Measurements from ENCODE around the gene AKAP12. TPM values are rescaled to one million over a fixed set of nuclear protein-coding genes. Genes with fewer than 3 reads are reported as not detected.

AKAP12 gene
- total RNA-seq, 1 donor from 2014 or later, result 5.0 TPM

DNA sequence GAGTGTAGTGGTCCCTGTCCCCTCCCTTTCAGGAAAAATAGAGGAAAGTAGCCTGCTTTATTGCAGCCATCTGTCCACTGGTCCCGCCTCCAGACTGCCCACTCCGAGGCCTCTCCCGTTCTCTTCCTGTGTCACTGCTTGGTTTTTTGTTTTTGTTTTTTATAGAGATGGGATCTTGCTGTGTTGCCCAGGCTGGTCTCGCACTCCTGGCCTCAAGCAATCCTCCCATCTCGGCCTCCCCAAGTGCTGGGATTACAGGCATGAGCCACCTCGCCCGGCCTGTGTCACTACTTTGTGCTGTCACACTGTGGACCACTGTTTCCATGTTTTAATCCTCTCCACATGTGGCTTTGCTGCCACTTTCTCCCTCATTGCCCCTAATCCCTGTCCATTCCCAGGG, 80.4 kb downstream of the AKAP12 start:
- no peak for DNase-seq (ENCODE audit: low read depth)
- FAIRE-seq, result no peak
- Histone ChIP-seq H3K4me3 (ENCODE audit: low read depth, low read length) (no peak overlapping the region), H3K27me3 (ENCODE audit: control insufficient read depth, insufficient read depth, low read length) (no peaks in the 10 kb centered on the region), H3K36me3 (ENCODE audit: control insufficient read depth, insufficient read depth, low read length) (no peaks in the 10 kb centered on the region)
- TF ChIP-seq, protein P1, sequence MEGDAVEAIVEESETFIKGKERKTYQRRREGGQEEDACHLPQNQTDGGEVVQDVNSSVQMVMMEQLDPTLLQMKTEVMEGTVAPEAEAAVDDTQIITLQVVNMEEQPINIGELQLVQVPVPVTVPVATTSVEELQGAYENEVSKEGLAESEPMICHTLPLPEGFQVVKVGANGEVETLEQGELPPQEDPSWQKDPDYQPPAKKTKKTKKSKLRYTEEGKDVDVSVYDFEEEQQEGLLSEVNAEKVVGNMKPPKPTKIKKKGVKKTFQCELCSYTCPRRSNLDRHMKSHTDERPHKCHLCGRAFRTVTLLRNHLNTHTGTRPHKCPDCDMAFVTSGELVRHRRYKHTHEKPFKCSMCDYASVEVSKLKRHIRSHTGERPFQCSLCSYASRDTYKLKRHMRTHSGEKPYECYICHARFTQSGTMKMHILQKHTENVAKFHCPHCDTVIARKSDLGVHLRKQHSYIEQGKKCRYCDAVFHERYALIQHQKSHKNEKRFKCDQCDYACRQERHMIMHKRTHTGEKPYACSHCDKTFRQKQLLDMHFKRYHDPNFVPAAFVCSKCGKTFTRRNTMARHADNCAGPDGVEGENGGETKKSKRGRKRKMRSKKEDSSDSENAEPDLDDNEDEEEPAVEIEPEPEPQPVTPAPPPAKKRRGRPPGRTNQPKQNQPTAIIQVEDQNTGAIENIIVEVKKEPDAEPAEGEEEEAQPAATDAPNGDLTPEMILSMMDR (IDR thresholded peaks at IDR 0.05; ENCODE audit: insufficient read depth, low read length, severe bottlenecking), result no peak

DNA sequence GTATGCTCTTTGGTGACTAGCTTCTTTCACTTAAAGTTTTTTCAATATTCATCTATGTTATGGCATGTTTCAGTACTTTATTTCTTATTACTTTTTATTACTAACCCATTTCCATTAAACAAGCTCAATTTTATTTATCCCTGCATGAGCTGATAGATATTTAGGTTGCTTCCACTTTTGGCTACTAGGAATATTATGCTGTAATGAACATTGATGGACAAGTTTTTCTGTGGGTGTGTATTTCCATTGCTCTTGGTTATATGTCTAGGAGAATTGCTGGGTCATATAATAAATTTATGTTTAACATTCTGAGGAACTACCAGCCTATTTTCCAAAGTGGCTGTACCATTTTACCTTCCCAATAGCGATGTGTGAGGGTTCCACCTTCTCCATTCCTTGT, 81.7 kb downstream of the AKAP12 start:
- H3K4me3 ChIP-seq (ENCODE audit: low read depth, low read length), result no peak overlapping the region
- no peak for DNase-seq (ENCODE audit: low read depth)
- no peaks in the 10 kb centered on the region for H3K36me3 ChIP-seq (ENCODE audit: control insufficient read depth, insufficient read depth, low read length)
- no peak for FAIRE-seq
- no peaks in the 10 kb centered on the region for H3K27me3 ChIP-seq (ENCODE audit: control insufficient read depth, insufficient read depth, low read length)
- TF ChIP-seq, protein P1 (IDR thresholded peaks at IDR 0.05; ENCODE audit: insufficient read depth, low read length, severe bottlenecking), result no peak

DNA sequence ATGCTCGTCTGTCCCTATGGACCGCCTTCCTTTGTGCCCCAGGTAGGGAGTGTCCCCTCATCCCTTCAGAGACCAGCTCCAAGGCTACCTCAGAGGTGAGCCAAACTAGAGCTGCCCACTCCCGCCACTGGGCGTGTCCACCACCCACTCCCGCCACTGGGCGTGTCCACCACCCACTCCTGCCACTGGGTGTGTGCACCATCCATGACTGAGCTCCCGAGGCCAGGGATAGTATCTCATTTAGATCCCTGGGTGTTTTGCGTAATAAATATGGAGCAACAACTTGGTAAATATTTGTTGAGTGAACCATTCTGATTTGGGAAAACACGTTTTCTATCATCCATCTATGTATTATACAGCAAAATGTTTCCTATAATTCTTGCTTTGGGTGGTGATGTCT, 82.8 kb downstream of the AKAP12 start:
- Histone ChIP-seq H3K27me3 (ENCODE audit: control insufficient read depth, insufficient read depth, low read length) (no peaks in the 10 kb centered on the region), H3K4me3 (ENCODE audit: low read depth, low read length) (no peak overlapping the region), H3K36me3 (ENCODE audit: control insufficient read depth, insufficient read depth, low read length) (no peaks in the 10 kb centered on the region)
- DNase-seq (ENCODE audit: low read depth) (peak; percentile 53), FAIRE-seq (no peak)
- TF ChIP-seq, protein P1 (IDR thresholded peaks at IDR 0.05; ENCODE audit: insufficient read depth, low read length, severe bottlenecking), result no peak

DNA sequence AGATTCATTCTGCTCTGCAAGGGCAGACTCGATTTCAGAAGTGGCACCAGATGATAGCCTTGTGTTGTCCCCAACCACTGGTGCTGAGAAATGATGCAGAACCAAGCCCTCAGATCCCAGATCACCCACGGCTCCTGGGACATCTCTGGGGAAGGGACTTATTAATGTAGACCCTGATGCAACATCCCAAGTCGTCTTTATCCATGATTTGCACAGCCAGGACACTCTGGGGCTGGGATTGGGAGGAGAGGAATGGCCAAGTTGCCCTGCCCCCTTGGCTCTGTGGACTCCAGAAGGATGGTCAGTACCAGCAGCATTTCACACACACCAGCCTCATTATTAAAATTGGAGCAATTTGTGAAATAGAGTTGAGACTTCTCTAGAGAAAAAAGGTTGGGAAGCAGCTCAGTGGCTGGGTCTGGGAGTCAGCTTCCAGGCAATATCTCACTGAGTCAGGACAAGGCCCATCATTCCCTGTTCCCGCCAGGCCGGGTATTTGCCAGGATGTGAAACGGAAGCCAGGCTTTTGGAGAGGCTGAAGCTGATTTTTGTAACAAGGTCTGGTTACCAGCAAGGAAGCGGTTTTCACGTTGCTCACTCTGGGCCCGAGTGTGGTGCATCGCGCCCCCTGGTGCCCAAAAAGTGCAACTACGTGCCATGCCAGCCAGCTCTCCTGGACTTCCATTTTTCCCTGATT, 84.2 kb downstream of the AKAP12 start:
- Histone ChIP-seq H3K36me3 (ENCODE audit: control insufficient read depth, insufficient read depth, low read length) (no peaks in the 10 kb centered on the region), H3K4me3 (ENCODE audit: low read depth, low read length) (no peak overlapping the region), H3K27me3 (ENCODE audit: control insufficient read depth, insufficient read depth, low read length) (no peaks in the 10 kb centered on the region)
- TF ChIP-seq, protein P1 (IDR thresholded peaks at IDR 0.05; ENCODE audit: insufficient read depth, low read length, severe bottlenecking), result peak; percentile 98
- DNase-seq (ENCODE audit: low read depth) (peak; percentile 74), FAIRE-seq (no peak)

DNA sequence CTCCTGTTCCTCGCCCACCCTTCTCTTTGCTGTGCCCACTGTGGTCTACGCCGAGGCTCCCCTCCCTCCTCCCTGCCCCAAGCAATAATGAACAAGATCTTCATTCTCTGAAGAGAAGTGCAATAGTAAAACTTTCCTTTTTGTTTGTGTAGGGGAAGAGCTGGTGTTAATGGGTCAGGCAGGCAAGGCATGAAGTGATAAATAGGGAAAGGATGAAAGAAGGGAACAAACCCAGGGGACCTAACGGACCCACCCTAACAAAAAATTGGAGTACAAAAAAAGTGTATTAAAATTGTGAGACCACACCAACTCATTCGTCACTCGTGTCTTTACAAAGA, 84.7 kb downstream of the AKAP12 start:
- TF ChIP-seq, protein P1 (IDR thresholded peaks at IDR 0.05; ENCODE audit: insufficient read depth, low read length, severe bottlenecking), result no peak
- Histone ChIP-seq H3K4me3 (ENCODE audit: low read depth, low read length) (no peak overlapping the region), H3K27me3 (ENCODE audit: control insufficient read depth, insufficient read depth, low read length) (no peaks in the 10 kb centered on the region), H3K36me3 (ENCODE audit: control insufficient read depth, insufficient read depth, low read length) (no peaks in the 10 kb centered on the region)
- no peak for DNase-seq (ENCODE audit: low read depth)
- no peak for FAIRE-seq
